MM.1S (cell line): ENCODE measurements around the gene FOXL3.

Experiments
- DNase-seq: peaks from one replicate; pipeline ENCODE4 v3.0.0-alpha.2; 2015
- H2AFZ ChIP-seq: fragments of 300-600 bp; sonication (generic); 2 replicates; pipeline ENCODE4 v1.6.0; 2016; ENCODE audit warnings: antibody characterized with exemption, low read length
- H3F3A ChIP-seq: fragments of 300-600 bp; sonication (generic); 2 replicates; pipeline ENCODE4 v1.6.1; 2016; ENCODE audit warnings: mild to moderate bottlenecking, antibody characterized with exemption, low read length, moderate library complexity, mixed read lengths; ENCODE audit not compliant: insufficient read depth
- H3K27ac ChIP-seq: fragments of 300-600 bp; sonication (generic); 2 replicates; pipeline ENCODE4 v1.5.1; 2016; ENCODE audit warnings: mild to moderate bottlenecking, low read length
- H3K27me3 ChIP-seq: fragments of 300-600 bp; sonication (generic); replicated peaks from 2 replicates; pipeline ENCODE4 v1.6.0; 2016; ENCODE audit warnings: low read length; ENCODE audit not compliant: insufficient read depth
- H3K36me3 ChIP-seq: fragments of 300-600 bp; sonication (generic); replicated peaks from 2 replicates; pipeline ENCODE4 v1.6.1; 2016; ENCODE audit warnings: mild to moderate bottlenecking, low read length, mixed read lengths; ENCODE audit not compliant: insufficient read depth
- H3K4me1 ChIP-seq: fragments of 300-600 bp; sonication (generic); 2 replicates; pipeline ENCODE4 v1.6.1; 2016; ENCODE audit warnings: low read length, mixed read lengths
- H3K4me2 ChIP-seq: fragments of 300-600 bp; sonication (generic); 2 replicates; pipeline ENCODE4 v1.6.0; 2016; ENCODE audit warnings: low read depth, low read length
- H3K4me3 ChIP-seq: fragments of 300-600 bp; sonication (generic); 2 replicates; pipeline ENCODE4 v1.5.1; 2016; ENCODE audit warnings: low read length, mixed read lengths
- H3K79me2 ChIP-seq: fragments of 300-600 bp; sonication (generic); 2 replicates; pipeline ENCODE4 v1.6.1; 2016; ENCODE audit warnings: mixed run types, low read length, mixed read lengths
- H3K9ac ChIP-seq: fragments of 300-600 bp; sonication (generic); 2 replicates; pipeline ENCODE4 v1.6.1; 2016; ENCODE audit warnings: low read length, mixed read lengths
- H3K9me2 ChIP-seq: fragments of 300-600 bp; sonication (generic); replicated peaks from 2 replicates; pipeline ENCODE4 v1.6.1; 2016; ENCODE audit warnings: mild to moderate bottlenecking, low read length, mixed read lengths; ENCODE audit not compliant: insufficient read depth
- H3K9me3 ChIP-seq: fragments of 300-600 bp; sonication (generic); replicated peaks from 2 replicates; pipeline ENCODE4 v1.6.1; 2016; ENCODE audit warnings: mild to moderate bottlenecking, low read length, mixed read lengths; ENCODE audit not compliant: insufficient read depth
- H4K20me1 ChIP-seq: fragments of 300-600 bp; sonication (generic); 2 replicates; pipeline ENCODE4 v1.6.1; 2016; ENCODE audit warnings: mild to moderate bottlenecking, low read length, moderate library complexity, mixed read lengths; ENCODE audit not compliant: insufficient read depth
- CTCF ChIP-seq: fragments of 300-600 bp; sonication (generic); IDR thresholded peaks from 2 replicates; pipeline ENCODE4 v1.5.1; 2016; ENCODE audit warnings: antibody characterized with exemption, low read length, mixed read lengths
- EZH2 ChIP-seq: fragments of 300-600 bp; sonication (generic); optimal IDR thresholded peaks from 2 replicates; pipeline ENCODE3; 2017; ENCODE audit warnings: low read depth, mild to moderate bottlenecking, antibody characterized with exemption, low read length, mixed read lengths
- EZH2phosphoT487 ChIP-seq: fragments of 300-600 bp; sonication (generic); IDR thresholded peaks from 2 replicates; pipeline ENCODE4 v1.6.1; 2018; ENCODE audit warnings: antibody characterized with exemption, low read length

The FOXL3 gene

GRCh38 chr7:257647-257992, 32.4 kb upstream of the FOXL3 start:
- Histone ChIP-seq H3K27me3 (no peaks in the 10 kb centered on the region), H3K4me2 (no peak overlapping the region), H2AFZ (no peak overlapping the region), H3F3A (no peaks in the 10 kb centered on the region), H3K9ac (no peak overlapping the region), H3K9me3 (no peaks in the 10 kb centered on the region), H3K4me3 (no peak overlapping the region), H3K79me2 (no peaks in the 10 kb centered on the region), H3K4me1 (no peaks in the 10 kb centered on the region), H3K36me3 (no peaks in the 10 kb centered on the region), H3K9me2 (no peaks in the 10 kb centered on the region), H3K27ac (no peak overlapping the region), H4K20me1 (no peaks in the 10 kb centered on the region)
- TF ChIP-seq CTCF, result no peak
- TF ChIP-seq EZH2, result no peak
- TF ChIP-seq EZH2phosphoT487, result no peak
- no peak for DNase-seq

GRCh38 chr7:258476-259190, 31.3 kb upstream of the FOXL3 start:
- Histone ChIP-seq H3K4me2 (no peak overlapping the region), H3K27ac (no peak overlapping the region), H3F3A (no peaks in the 10 kb centered on the region), H3K4me3 (no peak overlapping the region), H3K9me2 (no peaks in the 10 kb centered on the region), H2AFZ (no peak overlapping the region), H3K79me2 (no peaks in the 10 kb centered on the region), H3K4me1 (no peaks in the 10 kb centered on the region), H3K27me3 (no peaks in the 10 kb centered on the region), H3K9ac (no peak overlapping the region), H3K36me3 (no peaks in the 10 kb centered on the region), H4K20me1 (no peaks in the 10 kb centered on the region), H3K9me3 (no peaks in the 10 kb centered on the region)
- no peak for DNase-seq
- TF ChIP-seq CTCF, result no peak
- no peak for TF ChIP-seq EZH2
- no peak for TF ChIP-seq EZH2phosphoT487

GRCh38 chr7:259191-259505, 30.8 kb upstream of the FOXL3 start:
- H2AFZ ChIP-seq, result no peak overlapping the region
- no peak for DNase-seq
- no peaks in the 10 kb centered on the region for H3F3A ChIP-seq
- no peak overlapping the region for H3K4me2 ChIP-seq
- no peaks in the 10 kb centered on the region for H3K9me3 ChIP-seq
- no peaks in the 10 kb centered on the region for H4K20me1 ChIP-seq
- no peaks in the 10 kb centered on the region for H3K36me3 ChIP-seq
- no peak overlapping the region for H3K9ac ChIP-seq
- H3K4me1 ChIP-seq, result no peaks in the 10 kb centered on the region
- TF ChIP-seq EZH2phosphoT487, result no peak
- TF ChIP-seq CTCF, result no peak
- TF ChIP-seq EZH2, result no peak
- H3K27me3 ChIP-seq, result no peaks in the 10 kb centered on the region
- H3K9me2 ChIP-seq, result no peaks in the 10 kb centered on the region
- no peaks in the 10 kb centered on the region for H3K79me2 ChIP-seq
- no peak overlapping the region for H3K27ac ChIP-seq
- no peak overlapping the region for H3K4me3 ChIP-seq
